HepG2 (cell line): ENCODE measurements around the gene ANKLE1. TPM values are rescaled to one million over a fixed set of nuclear protein-coding genes. Genes with fewer than 3 reads are reported as not detected.
A peak's percentile ranks its signal among the peaks of the same experiment; 100 is the strongest.

Source experiments
- DR1 ChIP-seq: sonication (generic); formaldehyde crosslinking; IDR thresholded peaks from 2 replicates; pipeline ENCODE4 v1.8.0; 2021; ENCODE audit warnings: mild to moderate bottlenecking, missing genetic modification reagents, inconsistent platforms
- NFIC ChIP-seq: IDR thresholded peaks from 2 replicates; pipeline ENCODE4 v1.6.1; 2012; ENCODE audit warnings: mild to moderate bottlenecking, low read length, inconsistent platforms
- PTBP1 ChIP-seq: fragments of 200-400 bp; formaldehyde crosslinking; IDR thresholded peaks from 2 replicates; pipeline ENCODE4 v1.6.1; 2018; ENCODE audit warnings: low read length, low read depth; ENCODE audit not compliant: poor library complexity, severe bottlenecking
- ZFP82 ChIP-seq: sonication (generic); formaldehyde crosslinking; IDR thresholded peaks from 2 replicates; pipeline ENCODE4 v1.5.1; 2020; ENCODE audit warnings: mild to moderate bottlenecking, missing genetic modification reagents, borderline replicate concordance
- ZNF713 ChIP-seq: sonication (generic); formaldehyde crosslinking; IDR thresholded peaks from 2 replicates; pipeline ENCODE4 v1.4.0; 2020; ENCODE audit warnings: mild to moderate bottlenecking, missing genetic modification reagents
- polyA plus RNA-seq, 8 experiments: library from polyadenylated mRNA; depleted of rRNA in 3 of 8; stranded (reverse) in 7 of 8; unstranded in 1 of 8; fragments of >200 nt; fragmentation: Illumina TruSeq in 4 of 8; extraction: Trizol in 4 of 8; gene quantifications; 2 replicates each; pipeline versions ENCODE4 v1.2.1 to v1.2.3, GENCODE V29; 2011 to 2016; ENCODE audit warnings: low read depth in 4 of 8, missing spikeins in 1 of 8, mixed read lengths in 1 of 8; ENCODE audit not compliant: insufficient read depth in 1 of 8
- total RNA-seq, 5 experiments: library from RNA; depleted of rRNA; stranded (reverse); fragments of >200 nt; fragmentation: Illumina TruSeq; extraction: Trizol; gene quantifications; 2 replicates each; pipeline ENCODE4 v1.2.3, GENCODE V29; 2016; ENCODE audit warnings: low read depth in 1 of 5
- TF ChIP-seq, protein P1 (sequence below): sonication (generic); formaldehyde crosslinking; IDR thresholded peaks from 2 replicates; pipeline ENCODE4 v1.8.1; 2023; ENCODE audit warnings: mild to moderate bottlenecking, inconsistent platforms, moderate library complexity, missing genetic modification reagents, borderline replicate concordance
- TF ChIP-seq, protein P2 (sequence below): sonication (generic); formaldehyde crosslinking; IDR thresholded peaks from 2 replicates; pipeline ENCODE4 v1.5.0; 2020; ENCODE audit warnings: mild to moderate bottlenecking, missing genetic modification reagents
- TF ChIP-seq, protein P3 (sequence below): sonication (generic); formaldehyde crosslinking; IDR thresholded peaks from 2 replicates; pipeline ENCODE4 v1.5.0; 2020; ENCODE audit warnings: mild to moderate bottlenecking, missing genetic modification reagents, borderline replicate concordance
- TF ChIP-seq, protein P4 (sequence below): sonication (generic); formaldehyde crosslinking; IDR thresholded peaks from 2 replicates; pipeline ENCODE4 v1.9.0; 2022; ENCODE audit warnings: low read depth, missing genetic modification reagents
- TF ChIP-seq, protein P5 (sequence below): sonication (generic); formaldehyde crosslinking; IDR thresholded peaks from 2 replicates; pipeline ENCODE4 v1.4.0; 2020; ENCODE audit warnings: missing genetic modification reagents
- TF ChIP-seq, protein P6 (sequence below): sonication (generic); formaldehyde crosslinking; IDR thresholded peaks from 2 replicates; pipeline ENCODE4 v1.8.1; 2023; ENCODE audit warnings: mild to moderate bottlenecking, missing genetic modification reagents
- TF ChIP-seq, protein P7 (sequence below): sonication (generic); formaldehyde crosslinking; IDR thresholded peaks from 2 replicates; pipeline ENCODE4 v1.8.0; 2022; ENCODE audit warnings: missing genetic modification reagents, low read depth, mild to moderate bottlenecking, borderline replicate concordance

The ANKLE1 gene
- total and polyA plus RNA-seq, 2 of the 13 experiments (the other 11 are each of a cell fraction or from before 2014, with no cell fraction given) = 0.69 to 1.5 TPM

DNA sequence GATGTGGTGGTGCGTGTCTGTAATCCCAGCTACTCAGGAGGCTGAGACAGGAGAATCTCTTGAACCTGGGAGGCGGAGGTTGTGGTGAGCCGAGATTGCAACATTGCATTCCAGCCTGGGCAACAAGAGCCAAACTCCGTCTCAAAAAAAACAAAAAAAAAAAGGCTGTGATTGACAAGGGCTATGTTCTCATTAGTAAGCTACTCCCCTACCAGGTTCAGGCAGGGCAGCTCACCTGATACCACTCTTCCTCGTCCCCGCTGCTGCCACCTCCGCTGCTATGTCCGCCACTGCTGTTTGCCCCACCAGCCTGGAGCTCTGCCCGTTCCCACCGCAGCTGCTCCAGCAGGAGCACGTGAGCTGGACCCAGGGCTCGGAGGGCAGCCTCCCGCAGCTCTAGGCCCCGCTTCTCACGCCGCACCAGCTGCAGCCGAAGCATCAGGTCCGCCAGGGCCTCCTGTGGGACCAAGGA lies 26.5 kb upstream of the ANKLE1 start (continued):
- TF ChIP-seq PTBP1 (no peak), ZNF713 (CRISPR knock-in tag) (no peak), NFIC (no peak), ZFP82 (no peak), DR1 (CRISPR knock-in tag) (no peak)
- TF ChIP-seq, protein P1, sequence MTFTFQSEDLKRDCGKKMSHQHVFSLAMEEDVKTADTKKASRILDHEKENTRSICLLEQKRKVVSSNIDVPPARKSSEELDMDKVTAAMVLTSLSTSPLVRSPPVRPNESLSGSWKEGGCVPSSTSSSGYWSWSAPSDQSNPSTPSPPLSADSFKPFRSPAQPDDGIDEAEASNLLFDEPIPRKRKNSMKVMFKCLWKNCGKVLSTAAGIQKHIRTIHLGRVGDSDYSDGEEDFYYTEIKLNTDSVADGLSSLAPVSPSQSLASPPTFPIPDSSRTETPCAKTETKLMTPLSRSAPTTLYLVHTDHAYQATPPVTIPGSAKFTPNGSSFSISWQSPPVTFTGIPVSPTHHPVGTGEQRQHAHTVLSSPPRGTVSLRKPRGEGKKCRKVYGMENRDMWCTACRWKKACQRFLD = no peak
- TF ChIP-seq, protein P2, sequence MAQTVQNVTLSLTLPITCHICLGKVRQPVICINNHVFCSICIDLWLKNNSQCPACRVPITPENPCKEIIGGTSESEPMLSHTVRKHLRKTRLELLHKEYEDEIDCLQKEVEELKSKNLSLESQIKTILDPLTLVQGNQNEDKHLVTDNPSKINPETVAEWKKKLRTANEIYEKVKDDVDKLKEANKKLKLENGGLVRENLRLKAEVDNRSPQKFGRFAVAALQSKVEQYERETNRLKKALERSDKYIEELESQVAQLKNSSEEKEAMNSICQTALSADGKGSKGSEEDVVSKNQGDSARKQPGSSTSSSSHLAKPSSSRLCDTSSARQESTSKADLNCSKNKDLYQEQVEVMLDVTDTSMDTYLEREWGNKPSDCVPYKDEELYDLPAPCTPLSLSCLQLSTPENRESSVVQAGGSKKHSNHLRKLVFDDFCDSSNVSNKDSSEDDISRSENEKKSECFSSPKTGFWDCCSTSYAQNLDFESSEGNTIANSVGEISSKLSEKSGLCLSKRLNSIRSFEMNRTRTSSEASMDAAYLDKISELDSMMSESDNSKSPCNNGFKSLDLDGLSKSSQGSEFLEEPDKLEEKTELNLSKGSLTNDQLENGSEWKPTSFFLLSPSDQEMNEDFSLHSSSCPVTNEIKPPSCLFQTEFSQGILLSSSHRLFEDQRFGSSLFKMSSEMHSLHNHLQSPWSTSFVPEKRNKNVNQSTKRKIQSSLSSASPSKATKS (CRISPR knock-in tag) = no peak
- TF ChIP-seq, protein P3, sequence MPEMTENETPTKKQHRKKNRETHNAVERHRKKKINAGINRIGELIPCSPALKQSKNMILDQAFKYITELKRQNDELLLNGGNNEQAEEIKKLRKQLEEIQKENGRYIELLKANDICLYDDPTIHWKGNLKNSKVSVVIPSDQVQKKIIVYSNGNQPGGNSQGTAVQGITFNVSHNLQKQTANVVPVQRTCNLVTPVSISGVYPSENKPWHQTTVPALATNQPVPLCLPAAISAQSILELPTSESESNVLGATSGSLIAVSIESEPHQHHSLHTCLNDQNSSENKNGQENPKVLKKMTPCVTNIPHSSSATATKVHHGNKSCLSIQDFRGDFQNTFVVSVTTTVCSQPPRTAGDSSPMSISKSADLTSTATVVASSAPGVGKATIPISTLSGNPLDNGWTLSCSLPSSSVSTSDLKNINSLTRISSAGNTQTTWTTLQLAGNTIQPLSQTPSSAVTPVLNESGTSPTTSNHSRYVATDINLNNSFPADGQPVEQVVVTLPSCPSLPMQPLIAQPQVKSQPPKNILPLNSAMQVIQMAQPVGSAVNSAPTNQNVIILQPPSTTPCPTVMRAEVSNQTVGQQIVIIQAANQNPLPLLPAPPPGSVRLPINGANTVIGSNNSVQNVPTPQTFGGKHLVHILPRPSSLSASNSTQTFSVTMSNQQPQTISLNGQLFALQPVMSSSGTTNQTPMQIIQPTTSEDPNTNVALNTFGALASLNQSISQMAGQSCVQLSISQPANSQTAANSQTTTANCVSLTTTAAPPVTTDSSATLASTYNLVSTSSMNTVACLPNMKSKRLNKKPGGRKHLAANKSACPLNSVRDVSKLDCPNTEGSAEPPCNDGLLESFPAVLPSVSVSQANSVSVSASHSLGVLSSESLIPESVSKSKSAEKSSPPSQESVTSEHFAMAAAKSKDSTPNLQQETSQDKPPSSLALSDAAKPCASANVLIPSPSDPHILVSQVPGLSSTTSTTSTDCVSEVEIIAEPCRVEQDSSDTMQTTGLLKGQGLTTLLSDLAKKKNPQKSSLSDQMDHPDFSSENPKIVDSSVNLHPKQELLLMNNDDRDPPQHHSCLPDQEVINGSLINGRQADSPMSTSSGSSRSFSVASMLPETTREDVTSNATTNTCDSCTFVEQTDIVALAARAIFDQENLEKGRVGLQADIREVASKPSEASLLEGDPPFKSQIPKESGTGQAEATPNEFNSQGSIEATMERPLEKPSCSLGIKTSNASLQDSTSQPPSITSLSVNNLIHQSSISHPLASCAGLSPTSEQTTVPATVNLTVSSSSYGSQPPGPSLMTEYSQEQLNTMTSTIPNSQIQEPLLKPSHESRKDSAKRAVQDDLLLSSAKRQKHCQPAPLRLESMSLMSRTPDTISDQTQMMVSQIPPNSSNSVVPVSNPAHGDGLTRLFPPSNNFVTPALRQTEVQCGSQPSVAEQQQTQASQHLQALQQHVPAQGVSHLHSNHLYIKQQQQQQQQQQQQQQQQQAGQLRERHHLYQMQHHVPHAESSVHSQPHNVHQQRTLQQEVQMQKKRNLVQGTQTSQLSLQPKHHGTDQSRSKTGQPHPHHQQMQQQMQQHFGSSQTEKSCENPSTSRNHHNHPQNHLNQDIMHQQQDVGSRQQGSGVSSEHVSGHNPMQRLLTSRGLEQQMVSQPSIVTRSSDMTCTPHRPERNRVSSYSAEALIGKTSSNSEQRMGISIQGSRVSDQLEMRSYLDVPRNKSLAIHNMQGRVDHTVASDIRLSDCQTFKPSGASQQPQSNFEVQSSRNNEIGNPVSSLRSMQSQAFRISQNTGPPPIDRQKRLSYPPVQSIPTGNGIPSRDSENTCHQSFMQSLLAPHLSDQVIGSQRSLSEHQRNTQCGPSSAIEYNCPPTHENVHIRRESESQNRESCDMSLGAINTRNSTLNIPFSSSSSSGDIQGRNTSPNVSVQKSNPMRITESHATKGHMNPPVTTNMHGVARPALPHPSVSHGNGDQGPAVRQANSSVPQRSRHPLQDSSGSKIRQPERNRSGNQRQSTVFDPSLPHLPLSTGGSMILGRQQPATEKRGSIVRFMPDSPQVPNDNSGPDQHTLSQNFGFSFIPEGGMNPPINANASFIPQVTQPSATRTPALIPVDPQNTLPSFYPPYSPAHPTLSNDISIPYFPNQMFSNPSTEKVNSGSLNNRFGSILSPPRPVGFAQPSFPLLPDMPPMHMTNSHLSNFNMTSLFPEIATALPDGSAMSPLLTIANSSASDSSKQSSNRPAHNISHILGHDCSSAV (CRISPR knock-in tag) = no peak
- TF ChIP-seq, protein P4, sequence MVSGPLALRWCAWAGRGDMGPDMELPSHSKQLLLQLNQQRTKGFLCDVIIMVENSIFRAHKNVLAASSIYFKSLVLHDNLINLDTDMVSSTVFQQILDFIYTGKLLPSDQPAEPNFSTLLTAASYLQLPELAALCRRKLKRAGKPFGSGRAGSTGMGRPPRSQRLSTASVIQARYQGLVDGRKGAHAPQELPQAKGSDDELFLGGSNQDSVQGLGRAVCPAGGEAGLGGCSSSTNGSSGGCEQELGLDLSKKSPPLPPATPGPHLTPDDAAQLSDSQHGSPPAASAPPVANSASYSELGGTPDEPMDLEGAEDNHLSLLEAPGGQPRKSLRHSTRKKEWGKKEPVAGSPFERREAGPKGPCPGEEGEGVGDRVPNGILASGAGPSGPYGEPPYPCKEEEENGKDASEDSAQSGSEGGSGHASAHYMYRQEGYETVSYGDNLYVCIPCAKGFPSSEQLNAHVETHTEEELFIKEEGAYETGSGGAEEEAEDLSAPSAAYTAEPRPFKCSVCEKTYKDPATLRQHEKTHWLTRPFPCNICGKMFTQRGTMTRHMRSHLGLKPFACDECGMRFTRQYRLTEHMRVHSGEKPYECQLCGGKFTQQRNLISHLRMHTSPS (CRISPR knock-in tag) = peak; percentile 51; the same call in 1 of the 2 replicates
- TF ChIP-seq, protein P5, sequence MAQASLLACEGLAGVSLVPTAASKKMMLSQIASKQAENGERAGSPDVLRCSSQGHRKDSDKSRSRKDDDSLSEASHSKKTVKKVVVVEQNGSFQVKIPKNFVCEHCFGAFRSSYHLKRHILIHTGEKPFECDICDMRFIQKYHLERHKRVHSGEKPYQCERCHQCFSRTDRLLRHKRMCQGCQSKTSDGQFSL (CRISPR knock-in tag) = no peak
- TF ChIP-seq, protein P6, sequence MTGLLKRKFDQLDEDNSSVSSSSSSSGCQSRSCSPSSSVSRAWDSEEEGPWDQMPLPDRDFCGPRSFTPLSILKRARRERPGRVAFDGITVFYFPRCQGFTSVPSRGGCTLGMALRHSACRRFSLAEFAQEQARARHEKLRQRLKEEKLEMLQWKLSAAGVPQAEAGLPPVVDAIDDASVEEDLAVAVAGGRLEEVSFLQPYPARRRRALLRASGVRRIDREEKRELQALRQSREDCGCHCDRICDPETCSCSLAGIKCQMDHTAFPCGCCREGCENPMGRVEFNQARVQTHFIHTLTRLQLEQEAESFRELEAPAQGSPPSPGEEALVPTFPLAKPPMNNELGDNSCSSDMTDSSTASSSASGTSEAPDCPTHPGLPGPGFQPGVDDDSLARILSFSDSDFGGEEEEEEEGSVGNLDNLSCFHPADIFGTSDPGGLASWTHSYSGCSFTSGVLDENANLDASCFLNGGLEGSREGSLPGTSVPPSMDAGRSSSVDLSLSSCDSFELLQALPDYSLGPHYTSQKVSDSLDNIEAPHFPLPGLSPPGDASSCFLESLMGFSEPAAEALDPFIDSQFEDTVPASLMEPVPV = peak; percentile 73; the same call in 1 of the 2 replicates
- TF ChIP-seq, protein P7, sequence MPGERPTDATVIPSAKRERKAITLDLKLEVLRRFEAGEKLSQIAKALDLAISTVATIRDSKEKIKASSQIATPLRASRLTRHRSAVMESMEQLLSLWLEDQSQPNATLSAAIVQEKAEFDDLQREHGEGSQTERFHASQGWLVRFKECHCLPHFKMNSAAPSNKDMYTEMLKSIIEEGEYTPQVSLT = no peak
